ENCODE results near the gene PIGB. TPM values are rescaled to one million over a fixed set of nuclear protein-coding genes. Genes with fewer than 3 reads are reported as not detected.
A peak's percentile ranks its signal among the peaks of the same experiment; 100 is the strongest.

PIGB gene
- total RNA-seq, result 17.6 TPM
- polyA plus RNA-seq (ENCODE audit: insufficient read depth, low read depth, low replicate concordance), result 17.4 TPM
- long read RNA-seq, donor 1, partial matches to known transcripts, result 23 of 24 reads
- long read RNA-seq, donor 1, other reads (novel, unspliced or antisense), result 0 of 24 reads
- long read RNA-seq, donor 2, partial matches to known transcripts, result 5 of 9 reads
- long read RNA-seq, donor 2, other reads (novel, unspliced or antisense), result 0 of 9 reads
- long read RNA-seq, donor 3, partial matches to known transcripts, result 77 of 87 reads
- long read RNA-seq, donor 3, other reads (novel, unspliced or antisense), result 9 of 87 reads
- long read RNA-seq, donor 4, partial matches to known transcripts, result 0 of 3 reads
- long read RNA-seq, donor 4, other reads (novel, unspliced or antisense), result 0 of 3 reads
- long read RNA-seq, donor 5, result 0 reads
- long read RNA-seq, donor 6, partial matches to known transcripts, result 5 of 9 reads
- long read RNA-seq, donor 6, other reads (novel, unspliced or antisense), result 0 of 9 reads
- long read RNA-seq, donor 7, transcript PIGB-202 (12 exons, 1,668 nt), result major isoform, 6 of 13 reads
- long read RNA-seq, donor 7, partial matches to known transcripts, result 1 of 13 reads
- long read RNA-seq, donor 7, other reads (novel, unspliced or antisense), result 5 of 13 reads
- long read RNA-seq, donor 8, partial matches to known transcripts, result 41 of 43 reads
- long read RNA-seq, donor 8, other reads (novel, unspliced or antisense), result 0 of 43 reads
- long read RNA-seq, donor 9, result 0 reads
- long read RNA-seq, donor 10, partial matches to known transcripts, result 0 of 3 reads
- long read RNA-seq, donor 10, other reads (novel, unspliced or antisense), result 0 of 3 reads

- H3K4me1 ChIP-seq (ENCODE audit: control insufficient read depth in 2 of 3, insufficient read depth in 2 of 3, low read depth in 1 of 3, low read length in 3 of 3), result peaks cover 0 to 7% (median 3%) of the 10 kb centered on the region in 3 donors
- FAIRE-seq, result no peak
Measured at GRCh38 chr15:55318588-55319494, at the start of gene PIGB, which contains the start of gene PIGBOS1. Gene PIGB (plus strand): TSS chr15:55319222. CDS start chr15:55319251, 29 bp downstream. Gene PIGBOS1 (minus strand): TSS chr15:55319123. CDS start chr15:55317792, 1,331 bp downstream.

DNA sequence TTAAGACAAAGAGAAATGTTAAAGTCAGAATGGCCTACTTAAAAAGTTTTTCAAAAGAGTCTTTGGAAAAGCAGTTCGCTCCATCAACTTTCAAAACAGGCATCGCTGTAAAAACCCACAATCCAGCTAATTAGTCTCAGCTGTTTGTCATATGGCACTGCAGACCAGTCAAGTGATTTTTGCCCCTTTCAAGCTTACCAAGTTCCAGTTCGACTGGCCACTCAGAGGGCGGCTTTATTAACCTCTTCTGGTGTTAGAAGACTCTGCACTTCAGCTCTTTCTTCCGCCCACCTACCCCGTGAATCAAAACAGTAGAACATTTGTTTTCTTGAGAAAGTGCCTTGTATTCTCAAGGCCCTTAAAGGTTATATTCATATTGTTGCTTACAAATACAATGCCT lies 48.7 kb upstream of the PIGB start:
- H3K27me3 ChIP-seq (ENCODE audit: control insufficient read depth, insufficient read depth, low read length), result no peaks in the 10 kb centered on the region
- DNase-seq (no peak), FAIRE-seq (no peak)
- TF ChIP-seq, protein P1, sequence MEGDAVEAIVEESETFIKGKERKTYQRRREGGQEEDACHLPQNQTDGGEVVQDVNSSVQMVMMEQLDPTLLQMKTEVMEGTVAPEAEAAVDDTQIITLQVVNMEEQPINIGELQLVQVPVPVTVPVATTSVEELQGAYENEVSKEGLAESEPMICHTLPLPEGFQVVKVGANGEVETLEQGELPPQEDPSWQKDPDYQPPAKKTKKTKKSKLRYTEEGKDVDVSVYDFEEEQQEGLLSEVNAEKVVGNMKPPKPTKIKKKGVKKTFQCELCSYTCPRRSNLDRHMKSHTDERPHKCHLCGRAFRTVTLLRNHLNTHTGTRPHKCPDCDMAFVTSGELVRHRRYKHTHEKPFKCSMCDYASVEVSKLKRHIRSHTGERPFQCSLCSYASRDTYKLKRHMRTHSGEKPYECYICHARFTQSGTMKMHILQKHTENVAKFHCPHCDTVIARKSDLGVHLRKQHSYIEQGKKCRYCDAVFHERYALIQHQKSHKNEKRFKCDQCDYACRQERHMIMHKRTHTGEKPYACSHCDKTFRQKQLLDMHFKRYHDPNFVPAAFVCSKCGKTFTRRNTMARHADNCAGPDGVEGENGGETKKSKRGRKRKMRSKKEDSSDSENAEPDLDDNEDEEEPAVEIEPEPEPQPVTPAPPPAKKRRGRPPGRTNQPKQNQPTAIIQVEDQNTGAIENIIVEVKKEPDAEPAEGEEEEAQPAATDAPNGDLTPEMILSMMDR (IDR thresholded peaks at IDR 0.05; ENCODE audit: borderline replicate concordance, extremely low read depth, insufficient read depth), result no peak
- no peak overlapping the region for H3K27ac ChIP-seq (ENCODE audit: low read depth in 2 of 2, low read length in 2 of 2)
- intact Hi-C loops (cut with DNase I), result no loop called here
- no peaks in the 10 kb centered on the region for H3K9me3 ChIP-seq (ENCODE audit: control insufficient read depth in 2 of 3, insufficient read depth in 1 of 3, low read length in 3 of 3)
- no peaks in the 10 kb centered on the region for H3K4me1 ChIP-seq (ENCODE audit: control insufficient read depth in 2 of 3, insufficient read depth in 2 of 3, low read depth in 1 of 3, low read length in 3 of 3)
- H3K9ac ChIP-seq (ENCODE audit: low read length in 3 of 3), result no peak overlapping the region
- no peaks in the 10 kb centered on the region for H3K36me3 ChIP-seq (ENCODE audit: control insufficient read depth in 2 of 3, insufficient read depth in 3 of 3, low read length in 3 of 3)
- no peak overlapping the region for H3K4me3 ChIP-seq (ENCODE audit: low read length in 3 of 3)

More at GRCh38 chr15:55318588-55319494, at the start of gene PIGB, which contains the start of gene PIGBOS1:
- no peaks in the 10 kb centered on the region for H3K27me3 ChIP-seq (ENCODE audit: control insufficient read depth, insufficient read depth, low read length)
- intact Hi-C loops (cut with DNase I), result no loop called here
- peak within 1 kb of the TSS; percentile 93 to 99 (median 99) for H3K9ac ChIP-seq (ENCODE audit: low read length in 3 of 3)
- H3K27ac ChIP-seq (ENCODE audit: low read depth in 2 of 2, low read length in 2 of 2), result peak within 1 kb of the TSS; percentile 90 to 94
- no peaks in the 10 kb centered on the region for H3K36me3 ChIP-seq (ENCODE audit: control insufficient read depth in 2 of 3, insufficient read depth in 3 of 3, low read length in 3 of 3)
- peak within 1 kb of the TSS; percentile 96 to 100 (median 100) for H3K4me3 ChIP-seq (ENCODE audit: low read length in 3 of 3)
- TF ChIP-seq, protein P1 (IDR thresholded peaks at IDR 0.05; ENCODE audit: borderline replicate concordance, extremely low read depth, insufficient read depth), result no peak
- no peaks in the 10 kb centered on the region for H3K9me3 ChIP-seq (ENCODE audit: control insufficient read depth in 2 of 3, insufficient read depth in 1 of 3, low read length in 3 of 3)
- DNase-seq, result peak; percentile 92 to 96 (median 95)

- Histone ChIP-seq H3K9ac (ENCODE audit: low read length in 3 of 3) (no peak overlapping the region), H3K36me3 (ENCODE audit: control insufficient read depth in 2 of 3, insufficient read depth in 3 of 3, low read length in 3 of 3) (no peaks in the 10 kb centered on the region), H3K27ac (ENCODE audit: low read depth in 2 of 2, low read length in 2 of 2) (no peak overlapping the region), H3K4me3 (ENCODE audit: low read length in 3 of 3) (no peak overlapping the region), H3K4me1 (ENCODE audit: control insufficient read depth in 2 of 3, insufficient read depth in 2 of 3, low read depth in 1 of 3, low read length in 3 of 3) (no peaks in the 10 kb centered on the region), H3K9me3 (ENCODE audit: control insufficient read depth in 2 of 3, insufficient read depth in 1 of 3, low read length in 3 of 3) (no peaks in the 10 kb centered on the region), H3K27me3 (ENCODE audit: control insufficient read depth, insufficient read depth, low read length) (no peaks in the 10 kb centered on the region)
- FAIRE-seq (no peak), DNase-seq (no peak)
- TF ChIP-seq, protein P1 (IDR thresholded peaks at IDR 0.05; ENCODE audit: borderline replicate concordance, extremely low read depth, insufficient read depth), result no peak
- intact Hi-C loops (cut with DNase I), result no loop called here
Measured at GRCh38 chr15:55276324-55276723, 42.7 kb upstream of the PIGB start.
